ENCODE data around the gene HDAC9.
"Not testable (repeated sequence)": the region's sequence is repeated elsewhere in the genome, so short reads cannot be mapped to it uniquely, and the experiment has no call there.

Gene HDAC9

GRCh38 chr7:19026888-19027287 is 531.3 kb downstream of the HDAC9 start:
- DNase-seq (ENCODE audit: low read depth, low spot score) = no peak
- H3K27ac ChIP-seq = peak overlapping the region; percentile 28

GRCh38 chr7:19030281-19030680 is 534.7 kb downstream of the HDAC9 start:
- no peak for DNase-seq (ENCODE audit: low read depth, low spot score)
- no peak overlapping the region for H3K27ac ChIP-seq

GRCh38 chr7:19032942-19033341 is 537.4 kb downstream of the HDAC9 start:
- not testable (repeated sequence) for DNase-seq (ENCODE audit: low read depth, low spot score); H3K27ac ChIP-seq

GRCh38 chr7:19051767-19052375 is 556.3 kb downstream of the HDAC9 start:
- DNase-seq (ENCODE audit: low read depth, low spot score) = no peak
- no peak overlapping the region for H3K27ac ChIP-seq
